Measurements from ENCODE around the gene IARS2. TPM values are rescaled to one million over a fixed set of nuclear protein-coding genes. Genes with fewer than 3 reads are reported as not detected.
"Not testable (repeated sequence)": the region's sequence is repeated elsewhere in the genome, so short reads cannot be mapped to it uniquely, and the experiment has no call there.

Gene IARS2
- total RNA-seq, 1 donor from 2014 or later, result 86.7 TPM

DNA sequence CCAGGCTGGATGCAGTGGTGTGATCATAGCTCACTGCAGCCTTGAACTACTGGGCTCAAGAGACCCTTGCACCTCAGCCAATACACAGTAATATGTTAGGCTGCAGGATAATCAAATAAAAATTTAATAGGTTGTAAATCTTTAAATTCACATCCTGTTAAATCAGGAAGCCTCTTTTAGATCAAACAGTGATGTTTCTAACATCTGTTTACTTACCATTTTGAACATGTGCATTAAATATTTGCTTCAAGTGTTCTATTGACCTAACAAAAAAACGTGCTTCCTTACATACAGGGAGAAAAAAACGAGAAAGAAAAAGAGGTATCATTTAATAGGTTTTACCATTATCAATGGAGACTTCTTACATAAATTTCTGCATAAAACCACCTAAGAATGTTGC, 70.6 kb downstream of the IARS2 start:
- no peak for DNase-seq (ENCODE audit: low read depth, low spot score)

DNA sequence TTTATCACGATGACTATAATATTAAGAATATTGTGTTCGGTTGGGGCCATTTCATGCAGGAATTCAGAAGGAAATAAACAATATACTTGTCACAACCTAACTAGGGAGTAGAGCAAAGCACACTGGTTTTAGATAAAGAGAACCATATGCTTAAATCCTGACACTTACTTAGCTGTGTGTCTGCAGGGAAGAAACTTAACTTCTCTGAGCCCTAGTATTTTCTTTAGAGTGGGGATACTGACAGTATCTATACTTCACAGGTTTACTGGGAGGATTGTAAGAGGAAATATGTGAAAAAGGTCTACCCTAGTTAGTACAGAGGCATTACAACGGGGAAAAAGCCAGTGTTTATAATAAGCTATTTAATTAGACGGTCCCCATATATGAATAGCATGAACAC, 72.9 kb downstream of the IARS2 start:
- no peak for DNase-seq (ENCODE audit: low read depth, low spot score)

DNA sequence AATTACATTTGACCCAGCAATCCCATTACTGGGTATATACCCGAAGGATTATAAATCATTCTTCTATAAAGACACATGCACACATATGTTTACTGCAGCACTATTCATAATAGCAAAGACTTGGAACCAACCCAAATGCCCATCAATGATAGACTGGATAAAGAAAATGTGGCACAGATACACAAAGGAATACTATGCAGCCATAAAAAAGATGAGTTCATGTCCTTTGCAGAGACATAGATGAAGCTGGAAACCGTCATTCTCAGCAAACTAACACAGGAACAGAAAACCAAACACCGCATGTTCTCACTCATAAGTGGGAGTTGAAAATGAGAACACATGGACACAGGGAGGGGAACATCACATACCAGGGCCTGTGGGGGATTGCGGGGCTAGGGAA, 76.0 kb downstream of the IARS2 start:
- not testable (repeated sequence) for DNase-seq (ENCODE audit: low read depth, low spot score)

DNA sequence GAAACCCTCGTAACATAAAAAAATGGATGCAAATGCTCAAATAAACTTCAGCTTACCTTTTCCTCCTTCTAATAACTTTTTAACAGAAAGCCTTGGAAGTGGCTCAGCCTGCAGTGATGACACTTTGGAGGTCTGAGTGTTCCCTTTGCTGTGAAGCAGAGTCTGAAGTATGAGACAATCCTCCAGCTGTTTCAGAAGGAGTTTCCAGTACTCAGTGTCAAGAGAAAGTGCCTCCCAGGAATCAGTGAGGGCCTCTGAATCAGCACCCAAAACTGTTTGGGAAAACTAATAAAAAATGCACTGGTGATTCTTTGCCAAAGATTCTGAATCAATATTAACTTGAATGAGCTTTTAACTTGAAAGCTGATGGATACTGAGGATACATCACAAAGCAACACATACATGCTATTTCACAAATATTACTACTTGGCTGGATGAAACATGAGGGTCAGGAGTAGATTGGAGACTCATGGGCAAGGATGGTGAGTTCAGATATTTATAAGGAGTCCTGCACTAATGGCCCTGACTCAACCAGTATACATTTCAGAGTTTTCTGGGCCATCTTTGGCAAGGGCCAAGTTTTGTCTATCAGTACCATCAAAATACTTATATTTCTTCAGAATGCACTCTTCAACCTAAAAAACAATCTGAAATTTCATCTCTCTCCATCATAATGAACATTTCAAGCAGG, 77.0 kb downstream of the IARS2 start:
- DNase-seq (ENCODE audit: low read depth, low spot score), result no peak

DNA sequence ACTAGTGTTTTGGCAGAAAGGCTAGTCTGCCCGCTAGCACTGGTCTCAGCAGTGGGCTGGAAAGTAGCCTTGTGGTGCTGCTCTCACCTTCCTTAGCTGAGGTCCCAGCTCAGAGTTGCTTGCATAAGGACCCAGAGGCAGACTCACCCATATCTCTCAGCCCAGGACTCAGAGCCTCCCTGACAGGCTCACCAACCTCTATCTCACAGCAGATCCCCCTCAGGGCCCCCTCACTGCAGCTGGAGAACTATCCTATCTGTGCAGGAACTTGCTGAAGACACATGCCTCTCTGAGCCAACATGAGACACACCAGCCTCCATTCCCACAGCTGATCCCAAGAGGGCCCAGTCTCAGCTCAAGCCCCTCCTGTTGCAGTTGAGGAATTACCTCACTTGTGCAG, 82.6 kb downstream of the IARS2 start:
- DNase-seq (ENCODE audit: low read depth, low spot score), result no peak

DNA sequence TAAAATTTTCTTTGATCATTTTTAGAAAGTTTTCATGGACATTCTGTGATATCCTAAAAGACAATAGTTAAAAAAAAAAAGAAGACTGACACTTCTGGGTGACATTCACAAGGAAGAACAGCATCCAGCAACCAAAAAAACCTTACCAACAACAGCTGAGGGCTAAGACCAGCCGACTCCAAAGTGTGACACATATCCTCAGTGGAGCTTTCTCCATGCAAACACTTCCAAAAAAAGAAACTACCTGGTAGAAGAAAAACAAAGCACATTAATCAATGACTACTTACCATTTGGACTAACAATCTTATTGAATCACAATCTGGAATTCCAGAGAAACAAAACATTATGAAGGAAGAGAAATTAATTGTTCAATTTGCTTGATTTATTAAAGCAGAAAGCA, 88.2 kb downstream of the IARS2 start:
- no peak for DNase-seq (ENCODE audit: low read depth, low spot score)

DNA sequence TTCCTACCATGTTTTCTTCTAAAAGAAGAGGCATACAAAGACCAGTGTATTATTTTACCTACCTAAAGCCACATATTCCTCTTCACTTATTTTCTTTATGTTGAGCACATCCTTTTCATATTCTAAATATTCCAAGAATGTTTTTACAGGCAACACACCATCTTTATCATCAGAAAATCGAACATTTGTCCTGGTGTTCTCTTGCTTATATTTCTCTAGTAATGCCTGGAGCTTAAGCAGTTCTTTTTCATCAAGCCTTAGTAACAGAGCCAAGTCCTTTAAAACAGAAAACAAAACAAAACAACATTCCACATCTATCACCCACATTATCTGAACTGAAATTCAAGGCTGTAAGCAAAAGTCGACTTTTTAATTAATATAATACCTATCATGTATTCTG, 88.7 kb downstream of the IARS2 start:
- no peak for DNase-seq (ENCODE audit: low read depth, low spot score)

DNA sequence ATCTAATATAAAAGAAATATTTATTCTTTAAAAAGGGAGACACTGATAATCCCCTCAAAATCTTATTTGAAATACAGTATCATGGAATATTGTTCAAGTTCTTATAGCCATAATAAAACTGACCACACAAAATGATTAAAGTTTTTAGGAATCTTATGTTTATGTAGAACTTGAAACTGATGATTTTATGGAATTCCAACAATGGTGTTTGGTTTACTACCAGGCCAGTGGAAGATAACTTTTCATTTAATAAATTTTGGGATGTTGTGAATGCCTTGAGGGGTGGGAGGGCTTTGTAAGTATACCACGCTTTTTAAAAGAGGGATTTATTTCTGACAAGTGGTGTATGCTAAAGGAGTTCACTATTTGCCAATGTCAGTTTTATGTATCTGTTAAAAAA, 90.6 kb downstream of the IARS2 start:
- DNase-seq (ENCODE audit: low read depth, low spot score), result no peak

DNA sequence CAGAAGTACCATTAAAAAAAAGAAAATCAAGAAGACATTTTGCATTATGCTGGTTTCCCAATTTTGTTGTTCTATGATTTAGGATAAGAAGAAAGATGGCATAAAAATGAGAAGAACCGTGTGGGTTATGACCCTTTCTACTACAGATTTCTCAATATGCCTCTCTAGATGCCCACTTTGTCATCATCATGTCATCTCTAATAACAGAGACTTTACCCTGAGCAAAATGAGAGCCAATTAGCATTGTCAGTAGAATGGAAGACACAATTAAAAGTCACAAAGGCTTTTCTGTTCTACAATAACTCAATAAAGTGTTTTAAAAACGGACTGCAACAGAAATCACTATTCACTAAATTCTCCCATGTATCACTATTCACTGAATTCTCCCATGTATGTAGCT, 92.8 kb downstream of the IARS2 start:
- no peak for DNase-seq (ENCODE audit: low read depth, low spot score)

DNA sequence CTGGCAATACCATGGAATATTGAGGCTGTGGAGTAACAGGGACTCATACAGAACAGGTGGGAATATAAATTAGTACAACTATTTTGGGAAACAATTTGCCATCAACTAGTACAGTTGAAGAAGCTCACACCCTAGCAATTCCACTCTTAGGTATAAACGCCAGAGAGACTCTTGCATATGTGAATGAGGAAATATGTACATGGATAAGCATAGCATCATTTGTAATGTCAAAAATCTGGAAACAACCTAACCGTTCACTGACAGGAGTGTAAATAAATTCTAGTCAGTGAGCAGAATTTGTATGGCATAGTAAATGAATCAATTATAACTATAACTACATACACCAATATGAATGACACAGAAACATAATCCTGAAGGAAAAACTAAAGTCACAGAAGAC, 94.6 kb downstream of the IARS2 start:
- DNase-seq (ENCODE audit: low read depth, low spot score), result no peak

DNA sequence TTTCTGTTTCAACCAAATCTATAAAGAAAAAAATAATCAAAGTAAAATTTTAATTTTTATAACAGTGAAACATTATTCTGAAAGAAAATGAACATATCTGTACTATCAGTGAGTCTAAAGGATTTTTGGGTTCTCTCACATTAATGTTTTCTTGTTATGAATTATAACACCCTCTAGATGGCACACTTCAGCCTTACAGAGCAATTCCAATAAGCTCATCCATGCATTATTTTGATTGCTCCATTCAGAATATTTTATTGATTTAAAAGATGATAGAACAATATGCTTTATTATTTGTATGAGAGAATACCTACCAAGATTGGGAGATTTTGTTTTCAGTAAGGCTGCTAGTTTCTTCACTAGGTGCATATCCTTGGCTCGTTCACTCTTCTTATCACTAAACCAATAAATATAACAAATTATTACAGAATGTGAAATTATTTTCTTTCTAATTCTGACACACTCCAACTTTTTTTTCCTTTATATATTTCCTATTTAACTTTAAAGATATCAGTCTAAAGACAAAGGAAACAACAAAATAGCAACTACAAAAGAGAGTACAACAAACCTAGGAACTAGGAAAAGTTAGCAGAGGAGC, 95.9 kb downstream of the IARS2 start:
- DNase-seq (ENCODE audit: low read depth, low spot score), result no peak

DNA sequence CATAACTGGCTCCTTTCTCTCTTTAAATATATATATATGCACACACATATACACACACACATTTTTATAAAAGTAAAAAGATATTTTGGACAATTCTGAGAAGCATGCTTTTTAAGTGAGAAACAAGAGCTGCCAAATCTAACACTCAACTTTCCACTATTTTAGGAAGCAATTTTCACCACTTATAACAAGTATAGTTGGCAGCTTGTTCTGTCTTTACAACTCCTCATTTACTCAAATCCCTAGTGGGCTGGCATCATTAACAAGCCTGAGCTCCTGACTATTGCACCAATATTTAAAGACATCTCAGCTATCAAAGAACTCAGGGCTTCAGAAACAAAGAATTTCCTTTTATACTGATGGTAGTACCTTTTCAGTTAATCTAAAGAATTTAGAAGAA, 101.8 kb downstream of the IARS2 start:
- no peak for DNase-seq (ENCODE audit: low read depth, low spot score)

Other genes with a start within 250 kb of the IARS2 start
- under 0.01 TPM in 1 of 2 replicates, not detected in the other for gene SLC30A10, start 165.6 kb upstream of the IARS2 start, total RNA-seq
- gene EPRS1, start 47.6 kb upstream of the IARS2 start, total RNA-seq, result 166 and 189 TPM in 2 replicates
- gene BPNT1, start 4.3 kb upstream of the IARS2 start, total RNA-seq, result 28.2 and 42.5 TPM in 2 replicates
- 31.3 and 39.3 TPM in 2 replicates for gene RAB3GAP2, start 178.3 kb downstream of the IARS2 start, total RNA-seq